Stimulated activated CD4-positive, alpha-beta T cell treated with anti-CD3 and anti-CD28 coated beads, Interleukin-4, amount 100 ng/mL, for 1 hour (primary cell): ENCODE results near the gene GATB.
"Not testable (repeated sequence)": the region's sequence is repeated elsewhere in the genome, so short reads cannot be mapped to it uniquely, and the experiment has no call there.

Experiments
- DNase-seq: peaks from one replicate; pipeline ENCODE4 v3.0.0-alpha.2; 2020

The GATB gene

GRCh38 chr4:151784706-151785105, 23.9 kb upstream of the GATB start:
- DNase-seq = no peak

DNA sequence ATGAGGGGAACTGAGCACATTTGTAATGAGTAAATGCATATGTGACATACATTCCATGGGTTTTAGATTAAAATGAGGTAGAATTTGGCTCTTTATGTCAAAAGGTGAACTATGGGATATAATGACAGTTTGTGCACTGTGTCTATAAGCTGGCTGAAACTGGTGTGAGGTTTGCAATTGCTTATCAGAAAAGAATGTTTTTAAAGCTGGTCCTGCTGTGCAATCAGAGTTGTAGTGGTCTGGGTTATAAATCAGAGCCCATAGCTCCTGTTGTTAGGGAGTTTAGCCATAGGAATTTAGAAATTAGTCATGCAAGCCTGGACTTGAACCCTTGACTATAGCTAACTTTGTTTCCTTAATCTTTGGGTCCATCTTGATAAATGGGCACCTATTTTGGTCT, 23.1 kb upstream of the GATB start:
- no peak for DNase-seq

GRCh38 chr4:151782296-151782695, 21.5 kb upstream of the GATB start:
- no peak for DNase-seq

- no peak for DNase-seq
These were observed 20.2 kb upstream of the GATB start for GRCh38 chr4:151781026-151781425.

DNA sequence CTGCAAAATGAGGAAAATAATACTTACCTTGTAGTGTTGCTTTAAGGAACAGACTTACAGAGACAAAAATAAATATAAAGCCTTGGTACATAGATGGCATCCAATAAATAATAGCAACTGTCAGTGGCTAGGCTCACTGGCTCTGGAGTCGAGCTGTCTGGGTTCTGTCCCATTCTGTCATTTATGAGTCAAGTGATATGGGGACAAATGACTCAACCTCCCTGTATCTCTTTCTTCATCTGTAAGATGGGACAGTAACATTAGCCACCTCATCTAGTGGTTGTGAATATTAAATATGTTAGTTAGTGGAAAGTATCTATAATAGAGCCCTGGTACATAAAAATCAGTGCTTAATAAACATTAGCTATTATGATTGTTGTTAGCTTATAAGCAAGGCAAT, 16.7 kb upstream of the GATB start:
- no peak for DNase-seq

- no peak for DNase-seq
These were observed 13.5 kb upstream of the GATB start for GRCh38 chr4:151774324-151774723.

DNA sequence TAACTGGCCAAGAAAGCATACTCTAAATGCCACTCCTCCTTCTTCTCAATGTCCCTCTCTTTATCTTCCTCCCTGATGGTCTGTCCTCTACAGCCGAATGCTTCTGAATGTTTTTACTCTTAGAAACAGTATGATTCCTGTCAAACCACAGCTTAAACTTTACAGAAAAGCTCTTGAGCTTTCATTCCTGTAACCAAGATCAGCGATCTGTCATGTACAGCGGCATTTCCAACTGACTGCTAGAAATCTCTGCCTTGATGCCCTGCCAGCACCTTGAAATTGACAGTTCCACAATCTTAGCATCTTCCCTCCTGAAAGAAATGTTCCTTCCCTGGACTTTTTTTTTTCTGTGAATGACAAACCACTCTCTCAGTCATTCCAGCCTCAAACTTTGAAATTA, 11.5 kb upstream of the GATB start:
- DNase-seq = no peak

DNA sequence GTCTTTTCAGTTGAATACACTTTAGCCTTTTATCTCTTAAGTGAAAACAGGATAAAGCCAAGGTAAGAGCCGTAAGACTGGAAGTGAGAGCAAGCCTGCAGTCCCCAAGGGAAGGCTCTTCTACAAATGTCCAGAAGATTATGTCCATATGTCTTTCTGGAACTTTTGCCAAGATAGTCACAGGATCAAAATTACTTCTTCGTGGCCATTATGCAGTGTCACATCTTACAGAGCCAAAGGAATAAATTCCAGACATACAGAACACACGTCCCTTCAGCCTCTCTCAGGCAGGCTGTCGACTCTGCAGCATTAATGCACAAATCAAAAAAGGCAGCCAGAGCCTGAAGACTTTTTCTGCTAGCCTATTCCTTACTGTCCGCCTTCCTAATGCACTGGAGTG, 10.9 kb upstream of the GATB start:
- no peak for DNase-seq

DNA sequence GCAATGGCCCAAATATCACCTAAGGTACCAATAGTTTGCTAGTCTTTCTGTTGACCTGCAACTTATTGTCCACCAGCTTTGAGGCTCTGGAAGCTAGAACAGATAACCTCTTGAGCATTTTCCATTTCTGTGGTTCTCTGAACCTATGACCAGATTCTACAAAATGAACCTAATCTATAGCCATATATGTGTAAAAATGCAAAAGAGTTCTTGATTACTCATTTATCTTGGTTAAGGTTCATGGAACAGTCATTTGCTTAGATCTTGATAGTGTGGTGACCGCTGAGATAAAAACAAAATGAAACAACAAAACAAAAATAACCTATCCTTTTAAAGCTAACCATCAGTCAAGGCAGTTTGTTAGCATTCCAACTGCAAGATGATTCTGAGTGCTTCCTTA, 9.3 kb upstream of the GATB start:
- DNase-seq = no peak

- no peak for DNase-seq
These were observed 8.0 kb upstream of the GATB start for GRCh38 chr4:151768835-151769234.

GRCh38 chr4:151766691-151767090, 5.9 kb upstream of the GATB start:
- DNase-seq = no peak

DNA sequence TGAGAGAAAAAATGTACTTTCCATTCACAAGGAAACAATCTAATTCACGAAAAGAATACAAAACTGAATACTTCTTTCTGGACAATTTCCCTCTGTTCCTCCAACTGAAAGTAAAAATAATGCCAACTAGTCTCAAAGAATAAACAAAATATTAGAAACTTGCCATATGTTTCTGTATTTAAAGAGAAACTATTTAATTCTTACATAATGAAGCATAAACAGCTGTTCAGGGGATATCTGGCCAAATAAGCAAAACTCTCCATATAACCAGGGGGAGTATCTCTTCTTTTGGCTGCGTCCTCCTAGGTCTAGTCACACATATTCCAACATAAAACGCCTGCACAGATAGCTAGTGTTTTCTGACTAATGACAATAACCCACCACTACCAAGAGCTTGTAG, 805 bp downstream of the GATB start:
- no peak for DNase-seq

DNA sequence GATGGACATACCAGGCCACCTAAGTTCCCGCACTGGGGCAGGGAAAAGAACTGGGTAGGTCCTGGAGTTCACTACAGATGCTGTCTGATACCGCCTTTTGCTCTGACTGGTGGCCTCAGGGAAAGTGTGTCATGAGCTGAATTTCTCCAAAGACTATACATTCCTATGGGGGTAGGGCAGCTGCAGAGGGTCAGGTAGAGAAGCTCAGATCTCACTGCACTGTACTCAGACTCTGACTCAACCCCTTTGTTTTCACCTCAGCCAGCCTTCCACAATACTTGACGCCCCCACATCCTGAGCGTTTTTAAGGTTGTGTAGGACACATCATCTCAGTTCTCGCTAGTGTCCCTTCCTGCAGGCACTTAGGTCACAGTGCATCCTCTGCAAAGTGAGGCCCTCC, 7.8 kb downstream of the GATB start:
- no peak for DNase-seq

GRCh38 chr4:151750156-151750555, 10.7 kb downstream of the GATB start:
- DNase-seq = no peak

GRCh38 chr4:151745481-151746231, 15.2 kb downstream of the GATB start:
- DNase-seq = no peak

DNA sequence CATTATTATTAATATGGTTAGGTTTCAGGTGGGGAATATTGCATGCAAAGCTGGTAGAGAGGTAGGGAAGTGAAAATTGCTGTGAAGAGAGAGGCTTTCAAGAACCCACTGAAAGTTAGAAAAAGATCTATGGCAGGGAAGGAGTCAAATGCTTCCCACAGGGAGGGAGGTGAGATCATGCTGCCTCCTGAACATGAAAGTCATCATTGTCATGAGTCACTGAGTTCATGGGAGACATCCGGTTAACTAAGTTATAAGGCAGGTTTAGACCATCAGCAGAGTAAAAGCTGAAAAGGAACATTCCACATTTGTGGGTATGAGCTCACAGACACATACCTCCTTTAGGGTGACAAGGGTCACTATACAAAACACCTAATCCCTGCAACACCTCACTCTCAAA, 16.2 kb downstream of the GATB start:
- no peak for DNase-seq

- DNase-seq = no peak
These were observed 16.9 kb downstream of the GATB start for GRCh38 chr4:151743894-151744293.

GRCh38 chr4:151743128-151743854, 17.5 kb downstream of the GATB start:
- no peak for DNase-seq

GRCh38 chr4:151738720-151739517, 21.9 kb downstream of the GATB start:
- no peak for DNase-seq

- DNase-seq = not testable (repeated sequence)
These were observed 24.0 kb downstream of the GATB start for GRCh38 chr4:151736852-151737251.

- no peak for DNase-seq
These were observed 24.4 kb downstream of the GATB start for GRCh38 chr4:151736361-151736760.

DNA sequence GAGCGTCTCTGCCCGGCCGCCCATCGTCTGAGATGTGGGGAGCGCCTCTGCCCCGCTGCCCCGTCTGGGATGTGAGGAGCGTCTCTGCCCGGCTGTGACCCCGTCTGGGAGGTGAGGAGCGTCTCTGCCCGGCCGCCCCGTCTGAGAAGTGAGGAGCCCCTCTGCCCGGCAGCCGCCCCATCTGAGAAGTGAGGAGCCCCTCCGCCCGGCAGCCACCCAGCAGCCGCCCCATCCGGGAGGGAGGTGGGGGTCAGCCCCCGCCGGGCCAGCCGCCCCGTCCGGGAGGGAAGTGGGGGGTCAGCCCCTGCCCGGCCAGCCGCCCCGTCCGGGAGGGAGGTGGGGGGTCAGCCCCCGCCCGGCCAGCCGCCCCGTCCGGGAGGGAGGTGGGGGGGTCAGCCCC, 29.1 kb downstream of the GATB start:
- DNase-seq = not testable (repeated sequence)

DNA sequence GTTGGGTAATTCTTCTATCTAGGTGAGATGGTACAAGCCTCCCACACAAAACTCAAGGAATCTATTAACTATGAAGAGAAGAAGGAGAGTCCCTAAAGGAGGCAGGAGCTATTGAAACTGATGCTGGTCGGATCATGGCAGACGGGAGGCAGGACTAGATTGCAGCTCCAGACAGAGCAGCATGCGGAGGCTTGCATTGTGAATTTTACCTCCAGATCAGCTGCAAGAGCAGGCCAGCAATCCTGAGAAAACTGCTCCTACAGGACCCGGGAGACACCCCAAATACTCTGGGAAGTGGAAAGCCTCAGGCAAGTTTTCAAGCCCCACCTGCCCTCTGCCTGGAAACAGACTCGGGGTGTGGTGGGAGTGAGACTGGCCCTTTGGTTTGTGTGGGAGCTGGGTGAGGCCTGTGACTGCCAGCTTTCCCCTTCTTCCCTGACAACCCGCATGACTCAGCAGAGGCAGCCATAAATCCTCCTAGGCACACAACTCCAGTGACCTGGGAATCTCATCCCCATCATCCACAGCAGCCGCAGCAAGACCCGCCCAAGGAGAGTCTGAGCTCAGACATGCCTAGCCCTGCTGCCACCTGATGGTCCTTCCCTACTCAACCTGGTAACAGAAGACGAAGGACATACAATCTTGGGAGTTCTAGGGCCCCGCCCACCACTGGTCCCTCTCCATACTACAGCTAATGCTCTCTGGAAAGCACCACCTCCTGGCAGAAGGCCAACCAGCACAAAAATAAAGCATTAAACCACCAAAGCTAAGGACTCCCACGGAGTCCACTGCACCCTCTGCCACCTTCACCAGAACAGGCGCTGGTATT, 30.9 kb downstream of the GATB start:
- no peak for DNase-seq
